ENCODE measurements around the gene ITPKC.

DNA sequence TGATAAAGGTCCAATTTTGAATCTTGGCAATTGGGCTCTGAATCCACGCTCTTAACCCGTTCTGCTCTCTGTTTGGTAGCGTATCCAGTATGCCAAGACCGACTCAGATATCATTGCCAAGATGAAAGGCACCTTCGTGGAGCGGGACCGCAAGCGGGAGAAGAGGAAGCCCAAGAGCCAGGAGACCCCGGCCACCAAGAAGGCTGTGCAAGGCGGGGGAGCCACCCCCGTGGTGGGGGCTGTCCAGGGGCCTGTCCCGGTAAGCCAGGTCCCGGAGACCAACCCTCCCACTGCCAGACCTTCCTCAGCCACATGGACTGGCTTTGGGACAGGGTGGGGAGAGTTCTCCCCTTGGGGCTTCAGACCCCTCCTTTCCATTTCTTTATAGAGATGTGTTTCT, 42.4 kb downstream of the ITPKC start:
- TF ChIP-seq, protein P1, sequence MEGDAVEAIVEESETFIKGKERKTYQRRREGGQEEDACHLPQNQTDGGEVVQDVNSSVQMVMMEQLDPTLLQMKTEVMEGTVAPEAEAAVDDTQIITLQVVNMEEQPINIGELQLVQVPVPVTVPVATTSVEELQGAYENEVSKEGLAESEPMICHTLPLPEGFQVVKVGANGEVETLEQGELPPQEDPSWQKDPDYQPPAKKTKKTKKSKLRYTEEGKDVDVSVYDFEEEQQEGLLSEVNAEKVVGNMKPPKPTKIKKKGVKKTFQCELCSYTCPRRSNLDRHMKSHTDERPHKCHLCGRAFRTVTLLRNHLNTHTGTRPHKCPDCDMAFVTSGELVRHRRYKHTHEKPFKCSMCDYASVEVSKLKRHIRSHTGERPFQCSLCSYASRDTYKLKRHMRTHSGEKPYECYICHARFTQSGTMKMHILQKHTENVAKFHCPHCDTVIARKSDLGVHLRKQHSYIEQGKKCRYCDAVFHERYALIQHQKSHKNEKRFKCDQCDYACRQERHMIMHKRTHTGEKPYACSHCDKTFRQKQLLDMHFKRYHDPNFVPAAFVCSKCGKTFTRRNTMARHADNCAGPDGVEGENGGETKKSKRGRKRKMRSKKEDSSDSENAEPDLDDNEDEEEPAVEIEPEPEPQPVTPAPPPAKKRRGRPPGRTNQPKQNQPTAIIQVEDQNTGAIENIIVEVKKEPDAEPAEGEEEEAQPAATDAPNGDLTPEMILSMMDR (IDR thresholded peaks at IDR 0.05) = no peak
- no peak for TF ChIP-seq POLR2A (IDR thresholded peaks at IDR 0.05)
- no peak for TF ChIP-seq POLR2AphosphoS5 (IDR thresholded peaks at IDR 0.05; ENCODE audit: insufficient read depth in 1 of 2, low read depth in 1 of 2)

Measured in vagina (tissue), 2 donors.